Endothelial cell (in vitro differentiated cells): ENCODE results near the gene LPCAT1. TPM values are rescaled to one million over a fixed set of nuclear protein-coding genes. Genes with fewer than 3 reads are reported as not detected.

Source experiments
- DNase-seq: peaks from one replicate; pipeline ENCODE4 v3.0.0; 2021; ENCODE audit warnings: low spot score
- H3K27ac Mint-ChIP-seq: one replicate; pipeline ENCODE4 v1.8.0; 2021; ENCODE audit warnings: mixed read lengths, inconsistent platforms; ENCODE audit not compliant: unreplicated experiment
- H3K27me3 Mint-ChIP-seq: one replicate; pipeline ENCODE4 v1.8.0; 2021; ENCODE audit warnings: mild to moderate bottlenecking, moderate library complexity, mixed read lengths, inconsistent platforms; ENCODE audit not compliant: unreplicated experiment
- H3K36me3 Mint-ChIP-seq: one replicate; pipeline ENCODE4 v1.8.0; 2021; ENCODE audit warnings: mild to moderate bottlenecking, low read depth, mixed read lengths, inconsistent platforms; ENCODE audit not compliant: unreplicated experiment
- H3K4me1 Mint-ChIP-seq: one replicate; pipeline ENCODE4 v1.8.0; 2021; ENCODE audit warnings: mild to moderate bottlenecking, mixed read lengths, inconsistent platforms; ENCODE audit not compliant: unreplicated experiment
- H3K4me3 Mint-ChIP-seq: one replicate; pipeline ENCODE4 v1.8.0; 2021; ENCODE audit warnings: mild to moderate bottlenecking, mixed read lengths, inconsistent platforms; ENCODE audit not compliant: unreplicated experiment
- H3K9me3 Mint-ChIP-seq: one replicate; pipeline ENCODE4 v1.8.0; 2021; ENCODE audit warnings: mixed read lengths, inconsistent platforms; ENCODE audit not compliant: unreplicated experiment
- total RNA-seq: library from RNA; stranded (reverse); fragmentation: NEBNext Ultra II Directional; extraction: Animal tissue kit (Norgen Biotek cat#: 25700); gene quantifications from one replicate; pipeline ENCODE4 v1.2.1, GENCODE V29; 2021; ENCODE audit not compliant: unreplicated experiment
- TF ChIP-seq, protein P1 (sequence below): fragments of 200-600 bp; sonication (generic); IDR thresholded peaks from one replicate; pipeline ENCODE4 v1.5.0; 2021; ENCODE audit warnings: antibody characterized with exemption; ENCODE audit not compliant: unreplicated experiment

Gene LPCAT1
- total RNA-seq, 1 donor from 2014 or later, result 81.3 TPM

DNA sequence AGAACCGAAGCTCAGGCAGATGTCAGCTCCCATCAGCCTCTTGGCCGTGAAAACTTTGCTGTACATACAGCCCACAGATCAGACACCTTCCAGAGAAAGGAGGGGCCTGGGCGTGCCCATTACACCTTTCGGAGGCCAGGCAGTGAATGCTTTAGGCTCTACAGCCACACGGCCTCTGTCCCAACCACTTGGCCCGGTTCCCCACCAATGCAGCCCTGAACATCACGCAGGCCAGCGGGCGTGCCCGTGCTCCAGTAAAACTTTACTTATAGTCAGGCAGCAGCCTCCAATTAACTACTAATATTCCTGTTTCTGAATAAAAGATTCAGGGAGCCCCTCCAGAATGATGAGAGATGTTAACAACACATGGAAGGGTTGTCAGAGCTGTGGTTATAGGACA, 23.9 kb downstream of the LPCAT1 start:
- Mint-ChIP-seq H3K4me1 (peaks cover 16% of the 10 kb centered on the region), H3K36me3 (peaks cover 12% of the 10 kb centered on the region), H3K9me3 (no peaks in the 10 kb centered on the region), H3K27ac (no peak overlapping the region), H3K4me3 (no peak overlapping the region), H3K27me3 (peaks cover 2% of the 10 kb centered on the region)
- DNase-seq, result no peak
- TF ChIP-seq, protein P1, sequence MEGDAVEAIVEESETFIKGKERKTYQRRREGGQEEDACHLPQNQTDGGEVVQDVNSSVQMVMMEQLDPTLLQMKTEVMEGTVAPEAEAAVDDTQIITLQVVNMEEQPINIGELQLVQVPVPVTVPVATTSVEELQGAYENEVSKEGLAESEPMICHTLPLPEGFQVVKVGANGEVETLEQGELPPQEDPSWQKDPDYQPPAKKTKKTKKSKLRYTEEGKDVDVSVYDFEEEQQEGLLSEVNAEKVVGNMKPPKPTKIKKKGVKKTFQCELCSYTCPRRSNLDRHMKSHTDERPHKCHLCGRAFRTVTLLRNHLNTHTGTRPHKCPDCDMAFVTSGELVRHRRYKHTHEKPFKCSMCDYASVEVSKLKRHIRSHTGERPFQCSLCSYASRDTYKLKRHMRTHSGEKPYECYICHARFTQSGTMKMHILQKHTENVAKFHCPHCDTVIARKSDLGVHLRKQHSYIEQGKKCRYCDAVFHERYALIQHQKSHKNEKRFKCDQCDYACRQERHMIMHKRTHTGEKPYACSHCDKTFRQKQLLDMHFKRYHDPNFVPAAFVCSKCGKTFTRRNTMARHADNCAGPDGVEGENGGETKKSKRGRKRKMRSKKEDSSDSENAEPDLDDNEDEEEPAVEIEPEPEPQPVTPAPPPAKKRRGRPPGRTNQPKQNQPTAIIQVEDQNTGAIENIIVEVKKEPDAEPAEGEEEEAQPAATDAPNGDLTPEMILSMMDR, result no peak

- no peak for DNase-seq
- Mint-ChIP-seq H3K27me3 (no peaks in the 10 kb centered on the region), H3K9me3 (no peaks in the 10 kb centered on the region), H3K27ac (no peak overlapping the region), H3K36me3 (peaks cover 15% of the 10 kb centered on the region), H3K4me1 (peaks cover 13% of the 10 kb centered on the region), H3K4me3 (no peak overlapping the region)
- TF ChIP-seq, protein P1, result no peak
These were observed 24.9 kb downstream of the LPCAT1 start for GRCh38 chr5:1498623-1499416.

DNA sequence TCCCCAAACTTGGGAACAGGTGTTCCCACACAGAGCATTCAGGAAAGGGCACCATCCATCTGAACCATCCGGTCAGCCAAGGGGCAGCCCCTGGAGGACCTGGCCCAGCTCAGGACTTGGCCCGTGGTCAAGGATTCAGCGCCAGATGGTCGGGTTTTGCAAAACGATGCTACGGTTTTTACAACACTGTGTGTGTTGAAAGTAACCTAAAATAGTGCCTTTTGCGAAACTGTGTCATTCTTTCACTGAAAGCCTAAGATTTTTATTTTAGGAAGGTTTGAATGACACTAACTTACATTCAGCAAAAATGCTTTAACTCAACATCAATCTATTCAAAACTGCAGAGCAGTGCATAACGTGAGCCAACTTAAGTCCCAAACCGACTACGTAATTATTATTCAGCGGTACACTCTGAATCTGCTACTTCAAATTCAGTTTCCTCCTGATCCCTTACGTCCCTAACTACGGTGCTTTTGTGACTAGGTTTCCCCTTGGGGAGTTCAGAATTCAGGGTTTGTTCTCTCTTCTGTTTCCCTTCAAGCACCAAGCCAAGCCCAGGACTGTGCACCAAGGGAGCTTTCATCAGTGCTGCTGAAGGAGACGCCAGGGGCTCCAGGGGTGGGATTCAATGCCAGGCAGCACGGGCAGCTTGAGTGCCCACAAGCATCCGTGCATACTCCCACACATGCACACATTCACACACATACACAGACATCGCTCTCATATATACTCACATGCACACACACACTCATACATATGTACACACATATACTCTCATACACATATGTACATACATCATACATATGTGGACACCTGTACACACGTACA, 25.8 kb downstream of the LPCAT1 start:
- H3K27me3 Mint-ChIP-seq, result no peaks in the 10 kb centered on the region
- peaks cover 9% of the 10 kb centered on the region for H3K4me1 Mint-ChIP-seq
- no peak overlapping the region for H3K27ac Mint-ChIP-seq
- peaks cover 18% of the 10 kb centered on the region for H3K36me3 Mint-ChIP-seq
- H3K9me3 Mint-ChIP-seq, result no peaks in the 10 kb centered on the region
- no peak overlapping the region for H3K4me3 Mint-ChIP-seq
- no peak for DNase-seq
- TF ChIP-seq, protein P1, result no peak

DNA sequence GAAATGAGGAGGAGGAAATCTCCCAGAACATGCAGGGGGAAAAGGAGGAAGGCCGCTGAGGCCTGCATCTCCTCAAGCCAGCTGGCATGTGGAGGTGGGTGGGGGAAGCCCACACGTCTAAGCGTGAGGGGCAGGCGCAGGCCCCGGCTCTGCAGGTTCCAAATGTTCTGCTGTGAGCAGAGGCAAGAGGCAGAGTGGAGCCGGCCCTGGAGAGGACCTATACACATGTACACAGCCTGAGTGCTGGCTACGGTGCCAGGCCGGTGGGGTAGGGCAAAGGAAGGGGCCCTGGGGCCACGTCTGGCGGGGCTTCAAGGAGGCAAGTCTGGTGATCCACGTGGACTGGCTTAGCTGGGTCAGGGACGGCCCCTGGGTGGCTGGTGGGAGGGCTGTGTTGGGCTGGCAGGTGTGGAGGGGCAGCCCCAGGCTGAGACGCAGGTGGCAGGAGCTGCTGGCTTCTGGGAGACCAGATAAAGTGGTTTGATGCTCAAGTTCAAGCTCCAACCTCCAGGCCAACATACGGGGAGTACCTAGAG, 26.4 kb downstream of the LPCAT1 start:
- Mint-ChIP-seq H3K9me3 (no peaks in the 10 kb centered on the region), H3K4me1 (peaks cover 9% of the 10 kb centered on the region), H3K27ac (no peak overlapping the region), H3K36me3 (peaks cover 20% of the 10 kb centered on the region), H3K4me3 (no peak overlapping the region), H3K27me3 (no peaks in the 10 kb centered on the region)
- TF ChIP-seq, protein P1, result no peak
- no peak for DNase-seq
